Stimulated activated CD4-positive, alpha-beta T cell treated with anti-CD3 and anti-CD28 coated beads, Interleukin-4, amount 100 ng/mL, for 24 hours (primary cell): ENCODE results near the gene CTNND2.

Source experiments
- DNase-seq: peaks from one replicate; pipeline ENCODE4 v3.0.0-alpha.2; 2020

The CTNND2 gene

GRCh38 chr5:11510889-11511288, 393.4 kb downstream of the CTNND2 start:
- DNase-seq, result no peak

- DNase-seq, result no peak
Observed at GRCh38 chr5:11509793-11510192, 394.5 kb downstream of the CTNND2 start.

- no peak for DNase-seq
Observed at GRCh38 chr5:11507156-11507910, 396.9 kb downstream of the CTNND2 start.

GRCh38 chr5:11504886-11505193, 399.4 kb downstream of the CTNND2 start:
- DNase-seq, result no peak

GRCh38 chr5:11504065-11504885, 400.0 kb downstream of the CTNND2 start:
- DNase-seq, result no peak

- DNase-seq, result no peak
Observed at GRCh38 chr5:11502783-11503182, 401.5 kb downstream of the CTNND2 start.

- no peak for DNase-seq
Observed at GRCh38 chr5:11497651-11498050, 406.6 kb downstream of the CTNND2 start.

- no peak for DNase-seq
Observed at GRCh38 chr5:11496137-11496719, 408.0 kb downstream of the CTNND2 start.

GRCh38 chr5:11494340-11494739, 409.9 kb downstream of the CTNND2 start:
- no peak for DNase-seq

GRCh38 chr5:11491404-11492075, 412.7 kb downstream of the CTNND2 start:
- no peak for DNase-seq

- no peak for DNase-seq
Observed at GRCh38 chr5:11483630-11484029, 420.6 kb downstream of the CTNND2 start.

GRCh38 chr5:11482011-11482410, 422.2 kb downstream of the CTNND2 start:
- DNase-seq, result no peak

GRCh38 chr5:11477786-11478185, 426.5 kb downstream of the CTNND2 start:
- DNase-seq, result no peak

GRCh38 chr5:11476866-11477265, 427.4 kb downstream of the CTNND2 start:
- no peak for DNase-seq

GRCh38 chr5:11468334-11469039, 435.8 kb downstream of the CTNND2 start:
- no peak for DNase-seq

GRCh38 chr5:11467588-11467987, 436.7 kb downstream of the CTNND2 start:
- no peak for DNase-seq

GRCh38 chr5:11459716-11460115, 444.5 kb downstream of the CTNND2 start:
- no peak for DNase-seq

GRCh38 chr5:11455505-11455904, 448.7 kb downstream of the CTNND2 start:
- DNase-seq, result no peak

- no peak for DNase-seq
Observed at GRCh38 chr5:11452852-11453251, 451.4 kb downstream of the CTNND2 start.

GRCh38 chr5:11449966-11450365, 454.3 kb downstream of the CTNND2 start:
- DNase-seq, result no peak

- DNase-seq, result no peak
Observed at GRCh38 chr5:11449217-11449616, 455.0 kb downstream of the CTNND2 start.

- DNase-seq, result no peak
Observed at GRCh38 chr5:11443831-11444230, 460.4 kb downstream of the CTNND2 start.

- DNase-seq, result no peak
Observed at GRCh38 chr5:11432116-11432515, 472.1 kb downstream of the CTNND2 start.
